ENCODE data around the gene CSH1. TPM values are rescaled to one million over a fixed set of nuclear protein-coding genes. Genes with fewer than 3 reads are reported as not detected.
"Not testable (repeated sequence)": the region's sequence is repeated elsewhere in the genome, so short reads cannot be mapped to it uniquely, and the experiment has no call there.

Gene CSH1
- total and polyA plus RNA-seq, 2 donors (not counting 3 experiments of a cell fraction or from before 2014, with no cell fraction given) = not detected

GRCh38 chr17:63910096-63910495 lies 13.7 kb upstream of the CSH1 start:
- FAIRE-seq = no peak
- peaks cover 6 to 8% of the 10 kb centered on the region in 2 experiments for H3K27me3 ChIP-seq (ENCODE audit: control insufficient read depth in 2 of 2, insufficient read depth in 2 of 2, low read length in 2 of 2)
- H3K36me3 ChIP-seq (ENCODE audit: control insufficient read depth in 2 of 2, extremely low read depth in 1 of 2, insufficient read depth in 2 of 2, low read length in 2 of 2) = no peaks in the 10 kb centered on the region
- DNase-seq (ENCODE audit: low read depth, low spot score) = no peak
- ChIA-PET CTCF (interaction anchor here (1.4 to 4.7 kb wide), 5 partner anchors 80 to 372 kb away, joined by 3 to 33 read pairs (median 25); no protein-coding TSS in a partner anchor), POLR2A (no interaction called here)
- BruUV-seq (replicated peaks) = no TSS peak
- dilution Hi-C loops (cut with MboI; ENCODE audit: extremely low pct_ligation_motif_present, low sequenced_read_pairs) (no loop called here), intact Hi-C loops (cut with micrococcal nuclease) (loop anchor here (2.0 kb wide), 2 partner anchors 221 to 369 kb away; partner anchors contain the start of gene ERN1)
- no peaks in the 10 kb centered on the region for H3K9me3 ChIP-seq (replicated peaks; ENCODE audit: control insufficient read depth, insufficient read depth, low read length)
- no peaks in the 10 kb centered on the region for H3K79me2 ChIP-seq (ENCODE audit: control insufficient read depth, insufficient read depth, low read length)
- no peaks in the 10 kb centered on the region for H3K4me1 ChIP-seq (ENCODE audit: control insufficient read depth, extremely low read depth, insufficient read depth, low read length)
- no peak overlapping the region for H3K9ac ChIP-seq (replicated peaks; ENCODE audit: extremely low read depth, insufficient read depth, low read length)
- H4K20me1 ChIP-seq (replicated peaks; ENCODE audit: control insufficient read depth, extremely low read depth, insufficient read depth, low read length) = no peaks in the 10 kb centered on the region
- no peak overlapping the region for H3K27ac ChIP-seq (ENCODE audit: insufficient read depth, low read depth, low read length)
- no peaks in the 10 kb centered on the region for H3K9me1 ChIP-seq (replicated peaks; ENCODE audit: control insufficient read depth, extremely low read depth, insufficient read depth, low read length)
- no peak overlapping the region for H2AFZ ChIP-seq (ENCODE audit: low read depth, low read length)
- no peak for TF ChIP-seq CTCF (IDR thresholded peaks at IDR 0.05; ENCODE audit: extremely low read depth in 1 of 2, insufficient read depth in 1 of 2, low read depth in 1 of 2, low read length in 2 of 2)
- no peak for TF ChIP-seq GATA2 (IDR thresholded peaks at IDR 0.05; ENCODE audit: insufficient read depth, insufficient read length, low read depth, low read length)
- TF ChIP-seq FOS (IDR thresholded peaks at IDR 0.05; ENCODE audit: borderline replicate concordance, insufficient read depth, low read length) = no peak
- TF ChIP-seq POLR2A (IDR thresholded peaks at IDR 0.05; ENCODE audit: low read depth, low read length) = no peak
- TF ChIP-seq, protein P1, sequence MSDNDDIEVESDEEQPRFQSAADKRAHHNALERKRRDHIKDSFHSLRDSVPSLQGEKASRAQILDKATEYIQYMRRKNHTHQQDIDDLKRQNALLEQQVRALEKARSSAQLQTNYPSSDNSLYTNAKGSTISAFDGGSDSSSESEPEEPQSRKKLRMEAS (IDR thresholded peaks at IDR 0.05; ENCODE audit: insufficient read depth, insufficient read length) = no peak
- H3K4me3 ChIP-seq (replicated peaks in 1 of 3; ENCODE audit: insufficient read depth in 1 of 3, low read depth in 1 of 3, low read length in 3 of 3) = no peak overlapping the region
- H3K4me2 ChIP-seq (ENCODE audit: insufficient read depth, low read length) = no peak overlapping the region

DNA sequence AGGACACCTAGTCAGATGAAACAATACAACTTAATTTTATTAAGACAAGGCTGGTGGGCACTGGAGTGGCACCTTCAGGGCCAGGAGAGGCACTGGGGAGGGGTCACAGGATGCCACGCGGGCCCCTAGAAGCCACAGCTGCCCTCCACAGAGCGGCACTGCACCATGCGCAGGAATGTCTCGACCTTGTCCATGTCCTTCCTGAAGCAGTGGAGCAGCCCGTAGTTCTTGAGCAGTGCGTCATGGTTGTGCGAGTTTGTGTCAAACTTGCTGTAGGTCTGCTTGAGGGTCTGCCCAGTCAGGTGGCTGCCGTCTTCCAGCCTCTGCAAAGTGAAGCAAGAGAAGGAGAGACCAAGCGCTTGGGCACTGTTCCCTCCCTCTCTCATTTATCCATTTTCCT lies 13.2 kb upstream of the CSH1 start:
- FAIRE-seq; H3K4me2 ChIP-seq (ENCODE audit: insufficient read depth, low read length); H3K36me3 ChIP-seq (ENCODE audit: control insufficient read depth in 2 of 2, extremely low read depth in 1 of 2, insufficient read depth in 2 of 2, low read length in 2 of 2); H3K4me3 ChIP-seq (replicated peaks in 1 of 3; ENCODE audit: insufficient read depth in 1 of 3, low read depth in 1 of 3, low read length in 3 of 3); H3K27me3 ChIP-seq (ENCODE audit: control insufficient read depth in 2 of 2, insufficient read depth in 2 of 2, low read length in 2 of 2); H3K79me2 ChIP-seq (ENCODE audit: control insufficient read depth, insufficient read depth, low read length); dilution Hi-C loops (cut with MboI; ENCODE audit: extremely low pct_ligation_motif_present, low sequenced_read_pairs); H3K9me1 ChIP-seq (replicated peaks; ENCODE audit: control insufficient read depth, extremely low read depth, insufficient read depth, low read length); DNase-seq (ENCODE audit: low read depth, low spot score); H4K20me1 ChIP-seq (replicated peaks; ENCODE audit: control insufficient read depth, extremely low read depth, insufficient read depth, low read length); H3K9ac ChIP-seq (replicated peaks; ENCODE audit: extremely low read depth, insufficient read depth, low read length); H3K4me1 ChIP-seq (ENCODE audit: control insufficient read depth, extremely low read depth, insufficient read depth, low read length); H3K9me3 ChIP-seq (replicated peaks; ENCODE audit: control insufficient read depth, insufficient read depth, low read length); BruUV-seq (replicated peaks); H3K27ac ChIP-seq (ENCODE audit: insufficient read depth, low read depth, low read length); H2AFZ ChIP-seq (ENCODE audit: low read depth, low read length); POLR2A ChIA-PET; intact Hi-C loops (cut with micrococcal nuclease): not testable (repeated sequence)
- CTCF ChIA-PET = interaction anchor here (3.3 to 4.7 kb wide), 3 partner anchors 81 to 224 kb away, joined by 25 to 33 read pairs (median 26); no protein-coding TSS in a partner anchor
